ENCODE results near the gene PICK1.
A peak's percentile ranks its signal among the peaks of the same experiment; 100 is the strongest.

Gene PICK1

GRCh38 chr22:38097557-38098409 is 40.6 kb downstream of the PICK1 start:
- DNase-seq (ENCODE audit: low spot score): no peak
- H3K36me3 Mint-ChIP-seq (ENCODE audit: low read depth): no peaks in the 10 kb centered on the region
- H3K27ac Mint-ChIP-seq: no peak overlapping the region
- no peaks in the 10 kb centered on the region for H3K9me3 Mint-ChIP-seq
- no peaks in the 10 kb centered on the region for H3K4me1 Mint-ChIP-seq (ENCODE audit: low read depth)
- H3K27me3 Mint-ChIP-seq (ENCODE audit: low read depth): no peaks in the 10 kb centered on the region
- no peak overlapping the region for H3K4me3 Mint-ChIP-seq

DNA sequence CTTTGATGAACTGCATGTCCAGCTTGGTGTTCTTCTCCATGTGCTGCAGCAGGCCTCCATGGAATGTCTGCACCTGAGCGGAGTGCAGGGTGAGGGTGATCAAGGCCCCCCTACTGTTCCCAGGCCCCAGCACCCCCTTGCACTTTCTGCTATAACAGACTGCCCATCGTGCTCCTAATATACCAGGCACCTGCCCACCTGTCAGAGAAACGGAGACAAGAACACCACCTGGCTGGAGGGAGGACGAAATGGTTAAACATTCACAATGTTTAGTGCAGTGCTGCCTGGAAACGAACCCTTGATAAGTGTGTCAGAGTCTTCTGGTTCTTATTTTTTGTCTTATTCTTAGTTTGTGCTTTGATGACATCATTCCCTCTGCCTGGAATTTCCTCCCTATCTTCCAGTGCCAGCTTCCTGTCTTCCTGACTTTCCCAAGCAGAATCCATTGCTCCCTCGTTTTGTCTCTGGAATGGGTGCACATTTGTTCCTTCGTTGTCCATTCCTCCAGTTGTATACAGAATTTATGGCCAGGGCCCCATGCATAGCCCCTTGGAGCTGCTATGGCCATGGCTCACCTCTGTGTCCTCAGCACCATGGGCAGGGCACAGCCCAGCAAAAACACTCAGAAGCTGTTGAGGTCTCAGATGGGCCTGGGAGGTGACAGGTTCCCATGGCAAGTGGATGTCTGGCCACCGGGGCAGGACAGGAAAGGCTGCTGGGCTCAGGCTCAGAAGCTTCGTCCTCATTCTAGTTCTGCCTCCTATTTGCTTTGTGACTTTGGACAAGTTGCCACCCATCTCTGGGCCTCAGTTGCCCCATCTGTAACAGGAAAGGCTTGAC is 41.4 kb downstream of the PICK1 start:
- no peak for DNase-seq (ENCODE audit: low spot score)
- no peak overlapping the region for H3K27ac Mint-ChIP-seq

GRCh38 chr22:38103641-38104040 is 46.4 kb downstream of the PICK1 start:
- H3K27me3 Mint-ChIP-seq (ENCODE audit: low read depth): no peaks in the 10 kb centered on the region
- no peaks in the 10 kb centered on the region for H3K36me3 Mint-ChIP-seq (ENCODE audit: low read depth)
- H3K4me3 Mint-ChIP-seq: no peak overlapping the region
- no peaks in the 10 kb centered on the region for H3K9me3 Mint-ChIP-seq
- peaks cover 7% of the 10 kb centered on the region for H3K4me1 Mint-ChIP-seq (ENCODE audit: low read depth)
- no peak for DNase-seq (ENCODE audit: low spot score)
- H3K27ac Mint-ChIP-seq: no peak overlapping the region

More for the DNA sequence above, 41.4 kb downstream of the PICK1 start:
- H3K27me3 Mint-ChIP-seq (ENCODE audit: low read depth): no peaks in the 10 kb centered on the region
- H3K36me3 Mint-ChIP-seq (ENCODE audit: low read depth): no peaks in the 10 kb centered on the region
- H3K4me3 Mint-ChIP-seq: no peak overlapping the region
- H3K4me1 Mint-ChIP-seq (ENCODE audit: low read depth): no peaks in the 10 kb centered on the region
- no peaks in the 10 kb centered on the region for H3K9me3 Mint-ChIP-seq

DNA sequence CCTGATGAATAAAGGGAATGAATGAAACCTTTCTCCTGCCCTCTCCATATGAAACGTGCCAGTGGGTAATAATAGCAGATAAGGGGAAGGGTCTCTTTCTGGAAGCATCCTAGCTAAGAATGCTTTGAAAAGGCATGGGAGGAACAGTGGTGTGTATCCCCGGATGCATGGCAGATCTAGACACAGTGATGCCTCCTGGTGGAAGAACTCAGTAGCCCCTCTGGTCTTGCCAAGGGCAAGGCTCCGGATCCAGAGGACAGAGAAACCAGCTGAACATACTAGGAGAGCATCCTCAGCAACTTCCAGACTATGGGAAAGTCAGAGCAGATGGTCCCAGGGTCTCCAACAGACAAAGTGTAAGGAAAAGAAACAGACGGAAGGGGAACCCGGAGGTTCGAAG is 46.9 kb downstream of the PICK1 start:
- H3K4me3 Mint-ChIP-seq: no peak overlapping the region
- no peaks in the 10 kb centered on the region for H3K27me3 Mint-ChIP-seq (ENCODE audit: low read depth)
- no peak overlapping the region for H3K27ac Mint-ChIP-seq
- H3K36me3 Mint-ChIP-seq (ENCODE audit: low read depth): no peaks in the 10 kb centered on the region
- peaks cover 7% of the 10 kb centered on the region for H3K4me1 Mint-ChIP-seq (ENCODE audit: low read depth)
- no peaks in the 10 kb centered on the region for H3K9me3 Mint-ChIP-seq
- DNase-seq (ENCODE audit: low spot score): no peak

- H3K9me3 Mint-ChIP-seq: peaks cover 3% of the 10 kb centered on the region
- DNase-seq (ENCODE audit: low spot score): no peak
- H3K27ac Mint-ChIP-seq: no peak overlapping the region
- H3K27me3 Mint-ChIP-seq (ENCODE audit: low read depth): no peaks in the 10 kb centered on the region
- peaks cover 7% of the 10 kb centered on the region for H3K4me1 Mint-ChIP-seq (ENCODE audit: low read depth)
- H3K36me3 Mint-ChIP-seq (ENCODE audit: low read depth): peaks cover 2% of the 10 kb centered on the region
- H3K4me3 Mint-ChIP-seq: no peak overlapping the region
Measured at GRCh38 chr22:38106814-38107578, 49.8 kb downstream of the PICK1 start.

GRCh38 chr22:38107692-38108515 is 50.7 kb downstream of the PICK1 start:
- H3K4me3 Mint-ChIP-seq: no peak overlapping the region
- H3K36me3 Mint-ChIP-seq (ENCODE audit: low read depth): peaks cover 2% of the 10 kb centered on the region
- DNase-seq (ENCODE audit: low spot score): no peak
- no peak overlapping the region for H3K27ac Mint-ChIP-seq
- no peaks in the 10 kb centered on the region for H3K27me3 Mint-ChIP-seq (ENCODE audit: low read depth)
- H3K9me3 Mint-ChIP-seq: peaks cover 3% of the 10 kb centered on the region
- peaks cover 7% of the 10 kb centered on the region for H3K4me1 Mint-ChIP-seq (ENCODE audit: low read depth)

DNA sequence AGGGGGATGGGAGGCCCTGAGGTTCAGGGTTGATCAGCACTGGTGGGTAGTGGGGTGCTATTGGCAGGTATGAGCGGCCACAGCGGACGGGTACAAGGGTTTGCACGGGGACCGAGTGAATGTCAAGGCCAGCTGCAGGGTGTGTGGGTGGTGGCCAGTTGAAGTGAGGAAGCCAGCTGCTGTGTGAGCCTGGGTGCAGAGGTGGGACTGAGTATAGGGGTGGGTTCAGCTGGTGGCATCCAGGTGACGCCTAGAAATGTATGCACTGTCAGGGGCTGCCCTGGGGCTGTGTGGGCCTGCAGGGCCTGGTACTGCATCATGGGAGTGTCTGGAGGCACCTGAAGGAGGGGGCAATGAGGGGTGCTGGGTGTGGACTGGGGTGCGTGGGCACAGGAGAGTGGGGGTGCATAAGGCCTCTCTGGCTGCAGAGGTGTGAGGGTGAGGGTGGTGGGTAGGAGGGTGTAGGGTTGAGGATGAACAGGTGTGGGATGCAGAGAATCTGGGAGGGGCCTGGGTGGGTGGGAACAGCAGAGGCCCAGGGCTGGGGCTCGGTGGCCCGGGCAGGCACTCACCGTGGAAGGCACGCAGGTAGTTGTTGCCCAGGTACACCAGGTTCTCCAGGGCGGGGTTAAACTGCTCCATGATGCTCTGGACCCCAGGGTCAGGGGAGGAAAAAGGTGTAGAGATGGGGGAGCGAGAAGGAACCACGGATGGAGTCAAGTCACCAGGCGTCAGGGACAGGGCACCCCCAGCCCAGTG is 51.5 kb downstream of the PICK1 start:
- H3K36me3 Mint-ChIP-seq (ENCODE audit: low read depth): peaks cover 2% of the 10 kb centered on the region
- no peak overlapping the region for H3K27ac Mint-ChIP-seq
- H3K27me3 Mint-ChIP-seq (ENCODE audit: low read depth): no peaks in the 10 kb centered on the region
- no peak overlapping the region for H3K4me3 Mint-ChIP-seq
- peaks cover 7% of the 10 kb centered on the region for H3K4me1 Mint-ChIP-seq (ENCODE audit: low read depth)
- DNase-seq (ENCODE audit: low spot score): no peak
- H3K9me3 Mint-ChIP-seq: peaks cover 3% of the 10 kb centered on the region

- no peaks in the 10 kb centered on the region for H3K27me3 Mint-ChIP-seq (ENCODE audit: low read depth)
- DNase-seq (ENCODE audit: low spot score): no peak
- peaks cover 4% of the 10 kb centered on the region for H3K36me3 Mint-ChIP-seq (ENCODE audit: low read depth)
- H3K4me3 Mint-ChIP-seq: no peak overlapping the region
- H3K9me3 Mint-ChIP-seq: peaks cover 3% of the 10 kb centered on the region
- H3K4me1 Mint-ChIP-seq (ENCODE audit: low read depth): peaks cover 7% of the 10 kb centered on the region
- peak overlapping the region; percentile 84 for H3K27ac Mint-ChIP-seq
Measured at GRCh38 chr22:38109371-38110001, 52.3 kb downstream of the PICK1 start.

DNA sequence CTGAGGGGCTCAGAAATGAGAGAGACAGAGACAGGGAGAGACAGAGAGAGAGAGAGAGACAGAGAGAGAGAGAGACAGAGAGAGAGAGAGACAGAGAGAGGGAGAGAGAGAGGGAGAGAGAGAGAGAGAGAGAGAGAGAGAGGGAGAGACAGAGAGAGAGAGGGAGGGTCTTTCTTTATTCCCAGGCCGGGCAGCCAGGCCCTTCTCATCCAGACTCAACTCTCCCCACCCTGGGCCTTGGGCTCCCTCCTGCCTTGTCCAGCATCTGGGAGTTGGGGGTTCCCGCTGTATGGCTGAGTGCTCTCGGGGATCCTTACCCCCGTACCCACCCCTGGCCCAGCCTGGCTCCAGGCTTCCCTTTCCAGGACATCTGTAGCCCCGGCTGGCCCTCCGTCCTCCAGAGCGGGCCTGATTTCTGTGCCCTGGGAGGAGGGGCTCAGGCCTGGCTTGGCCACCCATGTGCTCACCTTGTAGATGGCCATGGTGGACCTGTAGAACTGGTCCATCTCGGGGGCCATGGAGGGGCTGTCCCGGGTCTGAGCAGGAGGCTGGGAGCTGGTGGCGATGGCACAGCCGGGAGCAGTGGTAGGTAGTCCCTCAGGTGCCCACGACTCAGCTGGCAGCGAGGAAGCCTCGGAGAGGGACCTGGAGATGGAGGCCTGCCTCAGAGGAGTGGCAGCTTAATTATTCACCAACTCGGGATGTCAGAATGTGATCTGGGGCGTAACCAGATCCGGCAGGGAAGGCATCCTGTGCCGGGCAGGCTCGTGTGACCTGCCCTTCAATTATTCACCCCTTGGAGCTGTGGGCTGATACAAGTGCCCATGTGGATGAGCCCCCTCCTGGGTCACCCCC is 53.0 kb downstream of the PICK1 start, which contains the start of gene BAIAP2L2:
BAIAP2L2 (minus strand) TSS at position 677 of the 855 bp plus-strand sequence; CDS start at position 518, 159 bp downstream.
- Mint-ChIP-seq H3K27ac (peak within 1 kb of the TSS; percentile 84), H3K9me3 (peaks cover 3% of the 10 kb centered on the region), H3K4me3 (no peak within 1 kb of the TSS), H3K36me3 (ENCODE audit: low read depth) (peaks cover 4% of the 10 kb centered on the region), H3K27me3 (ENCODE audit: low read depth) (no peaks in the 10 kb centered on the region), H3K4me1 (ENCODE audit: low read depth) (peaks cover 3% of the 10 kb centered on the region)
- no peak for DNase-seq (ENCODE audit: low spot score)

- no peak overlapping the region for H3K4me3 Mint-ChIP-seq
- H3K27me3 Mint-ChIP-seq (ENCODE audit: low read depth): no peaks in the 10 kb centered on the region
- H3K4me1 Mint-ChIP-seq (ENCODE audit: low read depth): peaks cover 2% of the 10 kb centered on the region
Measured at GRCh38 chr22:38110863-38111852, 54.0 kb downstream of the PICK1 start.

GRCh38 chr22:38111925-38112355 is 54.7 kb downstream of the PICK1 start:
- Mint-ChIP-seq H3K27ac (no peak overlapping the region), H3K27me3 (ENCODE audit: low read depth) (no peaks in the 10 kb centered on the region), H3K4me3 (no peak overlapping the region), H3K4me1 (ENCODE audit: low read depth) (peaks cover 2% of the 10 kb centered on the region), H3K9me3 (peaks cover 3% of the 10 kb centered on the region), H3K36me3 (ENCODE audit: low read depth) (peaks cover 4% of the 10 kb centered on the region)
- no peak for DNase-seq (ENCODE audit: low spot score)

More at GRCh38 chr22:38110863-38111852, 54.0 kb downstream of the PICK1 start:
- no peak for DNase-seq (ENCODE audit: low spot score)
- H3K27ac Mint-ChIP-seq: no peak overlapping the region
- peaks cover 3% of the 10 kb centered on the region for H3K9me3 Mint-ChIP-seq
- H3K36me3 Mint-ChIP-seq (ENCODE audit: low read depth): peaks cover 4% of the 10 kb centered on the region

All from T-helper 2 cell treated with Interferon-gamma antibody and Interleukin-4, amounts not matched to agents 5 μg/mL and 100 μg/mL, for 36 hours (primary cell).